Upper lobe of right lung (tissue), 1 donor: ENCODE data around the gene RAB3D. TPM values are rescaled to one million over a fixed set of nuclear protein-coding genes. Genes with fewer than 3 reads are reported as not detected.

Source experiments
- ATAC-seq: fragments of 200-7000 bp; cut with Tn5 transposase; one replicate; pipeline ENCODE4 v1.9.1; 2020; ENCODE audit warnings: mild to moderate bottlenecking, moderate library complexity
- DNase-seq: peaks from one replicate; pipeline ENCODE4 v3.0.0-alpha.2; 2020
- H3K27ac ChIP-seq: fragments of 200-600 bp; one replicate; pipeline ENCODE4 v1.8.0; 2022
- H3K27me3 ChIP-seq: fragments of 200-600 bp; one replicate; pipeline ENCODE4 v1.8.0; 2022; ENCODE audit warnings: mild to moderate bottlenecking
- H3K36me3 ChIP-seq: fragments of 200-600 bp; one replicate; pipeline ENCODE4 v1.8.0; 2022
- H3K4me1 ChIP-seq: fragments of 200-600 bp; one replicate; pipeline ENCODE4 v1.8.0; 2022
- H3K4me3 ChIP-seq: fragments of 200-600 bp; one replicate; pipeline ENCODE4 v1.8.0; 2022; ENCODE audit warnings: mild to moderate bottlenecking
- H3K9me3 ChIP-seq: fragments of 200-600 bp; one replicate; pipeline ENCODE4 v1.8.0; 2022
- intact Hi-C: fragments of 100-400 bp; cut with DNase I; formaldehyde crosslinking; loops from one replicate; pipeline ENCODE4 v1.11.0; 2022
- total RNA-seq: library from RNA; stranded (reverse); fragmentation: NEBNext Ultra II Directional; extraction: Animal tissue kit (Norgen Biotek cat#: 25700); gene quantifications from one replicate; pipeline ENCODE4 v1.2.1, GENCODE V29; 2021
- TF ChIP-seq, protein P1 (sequence below): fragments of 200-600 bp; IDR thresholded peaks from one replicate; pipeline ENCODE4 v1.8.0; 2022; ENCODE audit warnings: antibody characterized with exemption
- donor health status: DM: no; HTN: yes; CAD: no; lungs with severe emphysema.

Gene RAB3D
- total RNA-seq, 1 donor from 2014 or later: 52.7 TPM

DNA sequence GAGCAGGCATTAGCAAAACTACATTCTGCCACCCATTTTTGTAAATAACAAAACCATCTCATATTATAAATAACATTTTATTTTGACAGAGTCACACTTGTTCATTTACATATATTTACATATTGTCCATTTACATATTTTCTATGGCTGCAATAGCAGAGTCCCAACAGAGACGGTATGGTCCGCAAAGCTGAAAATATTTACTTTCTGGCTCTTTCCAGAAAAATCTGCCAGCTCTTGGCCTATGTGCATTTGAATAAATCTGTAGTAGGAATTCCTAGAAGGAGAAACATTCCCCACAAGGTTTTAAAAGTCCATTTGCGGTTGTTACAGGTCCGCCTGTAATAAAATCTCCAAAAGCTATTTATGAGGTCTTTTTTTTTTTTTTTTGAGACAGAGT lies 49.2 kb downstream of the RAB3D start:
- no peaks in the 10 kb centered on the region for H3K9me3 ChIP-seq
- ATAC-seq (no peak), DNase-seq (no peak)
- no peaks in the 10 kb centered on the region for H3K36me3 ChIP-seq
- intact Hi-C loops: no loop called here
- no peaks in the 10 kb centered on the region for H3K27me3 ChIP-seq
- H3K4me3 ChIP-seq: no peak overlapping the region
- no peak overlapping the region for H3K27ac ChIP-seq
- TF ChIP-seq, protein P1, sequence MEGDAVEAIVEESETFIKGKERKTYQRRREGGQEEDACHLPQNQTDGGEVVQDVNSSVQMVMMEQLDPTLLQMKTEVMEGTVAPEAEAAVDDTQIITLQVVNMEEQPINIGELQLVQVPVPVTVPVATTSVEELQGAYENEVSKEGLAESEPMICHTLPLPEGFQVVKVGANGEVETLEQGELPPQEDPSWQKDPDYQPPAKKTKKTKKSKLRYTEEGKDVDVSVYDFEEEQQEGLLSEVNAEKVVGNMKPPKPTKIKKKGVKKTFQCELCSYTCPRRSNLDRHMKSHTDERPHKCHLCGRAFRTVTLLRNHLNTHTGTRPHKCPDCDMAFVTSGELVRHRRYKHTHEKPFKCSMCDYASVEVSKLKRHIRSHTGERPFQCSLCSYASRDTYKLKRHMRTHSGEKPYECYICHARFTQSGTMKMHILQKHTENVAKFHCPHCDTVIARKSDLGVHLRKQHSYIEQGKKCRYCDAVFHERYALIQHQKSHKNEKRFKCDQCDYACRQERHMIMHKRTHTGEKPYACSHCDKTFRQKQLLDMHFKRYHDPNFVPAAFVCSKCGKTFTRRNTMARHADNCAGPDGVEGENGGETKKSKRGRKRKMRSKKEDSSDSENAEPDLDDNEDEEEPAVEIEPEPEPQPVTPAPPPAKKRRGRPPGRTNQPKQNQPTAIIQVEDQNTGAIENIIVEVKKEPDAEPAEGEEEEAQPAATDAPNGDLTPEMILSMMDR: no peak
- H3K4me1 ChIP-seq: peaks cover 14% of the 10 kb centered on the region

DNA sequence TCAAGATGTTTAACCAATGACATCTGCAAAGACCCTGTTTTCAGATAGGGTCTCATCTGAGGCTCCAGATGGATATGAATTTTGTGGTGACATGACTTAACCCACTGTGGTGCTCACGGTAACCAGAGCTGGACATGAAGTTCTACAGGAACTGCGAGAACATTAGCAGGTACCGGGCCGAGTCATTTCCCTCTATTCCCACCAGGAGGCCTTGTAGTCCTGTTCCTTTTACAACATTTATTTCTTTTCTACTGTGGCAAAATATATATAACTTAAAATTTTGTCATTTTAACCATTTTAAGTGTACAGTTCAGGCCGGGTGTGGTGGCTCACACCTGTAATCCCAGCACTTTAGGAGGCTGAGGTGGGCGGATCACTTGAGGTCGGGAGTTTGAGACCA lies 51.1 kb downstream of the RAB3D start:
- H3K36me3 ChIP-seq: no peaks in the 10 kb centered on the region
- peaks cover 12% of the 10 kb centered on the region for H3K4me1 ChIP-seq
- intact Hi-C loops: loop anchor here (10.0 kb wide), 1 partner anchor 156 kb away; no protein-coding TSS in a partner anchor
- no peaks in the 10 kb centered on the region for H3K9me3 ChIP-seq
- DNase-seq (no peak), ATAC-seq (peak; percentile 52)
- no peak overlapping the region for H3K27ac ChIP-seq
- H3K27me3 ChIP-seq: no peaks in the 10 kb centered on the region
- H3K4me3 ChIP-seq: no peak overlapping the region
- TF ChIP-seq, protein P1: peak; percentile 50

DNA sequence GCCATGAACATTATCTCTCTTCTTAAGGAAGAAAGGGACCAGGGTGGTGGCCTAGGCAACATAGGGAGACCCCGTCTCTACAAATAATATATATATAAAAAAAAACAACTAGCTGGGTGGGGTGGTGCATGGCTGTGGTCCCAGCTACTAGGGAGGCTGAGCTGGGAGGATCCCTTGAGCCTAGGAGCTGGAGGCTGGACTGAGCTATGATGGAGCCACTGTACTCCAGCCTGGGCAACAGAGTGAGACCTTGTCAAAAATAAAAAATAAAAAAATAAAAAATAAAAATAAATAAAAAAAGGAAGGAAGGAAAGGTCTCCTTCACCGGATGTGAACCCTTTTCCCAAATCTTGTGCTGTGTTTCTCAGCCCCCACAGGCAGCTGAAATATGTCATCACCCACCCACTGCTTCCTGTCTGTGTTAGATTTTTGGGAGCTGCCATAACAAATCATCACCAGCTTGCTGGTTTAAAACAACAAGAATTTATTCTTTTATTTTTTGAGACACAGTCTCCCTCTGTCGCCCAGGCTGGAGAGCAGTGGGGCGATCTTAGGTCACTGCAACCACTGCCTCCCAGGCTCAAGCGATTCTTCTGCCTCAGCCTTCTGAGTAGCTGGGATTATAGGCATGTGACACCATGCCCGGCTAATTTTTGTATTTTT lies 53.0 kb downstream of the RAB3D start:
- no peaks in the 10 kb centered on the region for H3K36me3 ChIP-seq
- TF ChIP-seq, protein P1: peak; percentile 50
- H3K27me3 ChIP-seq: no peaks in the 10 kb centered on the region
- H3K9me3 ChIP-seq: no peaks in the 10 kb centered on the region
- no peak for DNase-seq
- ATAC-seq: peak; percentile 65
- H3K4me1 ChIP-seq: peaks cover 8% of the 10 kb centered on the region
- H3K4me3 ChIP-seq: no peak overlapping the region
- H3K27ac ChIP-seq: peak overlapping the region; percentile 73
- intact Hi-C loops: loop anchor here (10.0 kb wide), 1 partner anchor 158 kb away; no protein-coding TSS in a partner anchor

DNA sequence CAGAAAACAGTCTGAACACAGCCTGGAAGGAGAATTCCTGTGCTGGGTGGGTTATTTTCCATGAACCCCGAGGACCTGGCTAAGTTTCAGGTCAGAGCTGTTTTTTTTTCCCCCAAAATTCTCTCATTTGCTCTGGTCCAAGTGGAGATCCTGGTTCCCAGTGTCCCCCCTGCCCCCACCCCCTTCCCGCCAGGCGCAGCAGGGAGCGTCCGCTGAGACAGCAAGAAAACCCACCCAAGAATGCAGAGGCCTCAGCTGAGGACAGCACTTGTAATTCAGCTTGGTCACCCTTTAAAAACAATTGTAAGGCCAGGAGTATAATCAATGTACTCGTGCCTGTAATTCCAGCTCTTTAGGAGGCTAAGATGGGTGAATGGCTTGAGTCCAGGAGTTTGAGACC lies 54.9 kb downstream of the RAB3D start:
- peak overlapping the region; percentile 25 for H3K27ac ChIP-seq
- DNase-seq: no peak
- no peaks in the 10 kb centered on the region for H3K36me3 ChIP-seq
- no peaks in the 10 kb centered on the region for H3K27me3 ChIP-seq
- ATAC-seq: no peak
- peaks cover 8% of the 10 kb centered on the region for H3K4me1 ChIP-seq
- intact Hi-C loops: loop anchor here (10.0 kb wide), 1 partner anchor 160 kb away; no protein-coding TSS in a partner anchor
- TF ChIP-seq, protein P1: no peak
- no peak overlapping the region for H3K4me3 ChIP-seq
- no peaks in the 10 kb centered on the region for H3K9me3 ChIP-seq

DNA sequence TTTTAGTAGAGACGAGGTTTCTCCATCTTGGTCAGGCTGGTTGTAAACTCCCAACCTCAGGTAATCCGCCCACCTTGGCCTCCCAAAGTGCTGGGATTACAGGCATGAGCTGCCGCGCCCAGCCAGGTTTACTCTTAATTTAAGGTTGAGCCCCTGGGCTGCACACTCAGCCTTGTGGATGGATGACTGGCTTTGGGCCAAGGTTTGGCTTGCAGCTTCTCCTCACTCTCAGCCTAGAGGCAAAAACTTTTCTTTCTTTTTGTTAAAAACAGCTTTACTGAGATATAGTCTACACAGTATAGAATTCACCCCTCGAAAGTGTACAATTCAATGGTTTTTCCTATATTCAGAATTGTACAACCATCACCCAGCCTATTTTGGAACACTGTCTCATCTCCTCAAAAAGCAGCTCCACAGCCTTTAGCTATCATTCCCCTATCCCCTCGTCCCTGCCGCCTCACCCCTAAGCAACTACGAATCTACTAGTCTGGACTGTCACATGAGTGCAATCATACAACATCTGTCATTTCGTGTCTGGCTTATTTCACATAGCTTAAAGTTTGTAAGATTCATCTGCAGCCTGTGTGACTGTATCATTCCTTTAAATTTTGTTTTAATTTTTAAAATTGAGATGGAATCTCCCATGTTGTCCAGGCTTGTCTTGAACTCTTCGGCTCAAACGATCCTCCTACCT lies 58.0 kb downstream of the RAB3D start:
- no peak for ATAC-seq
- no peaks in the 10 kb centered on the region for H3K27me3 ChIP-seq
- no peak overlapping the region for H3K27ac ChIP-seq
- TF ChIP-seq, protein P1: no peak
- H3K4me3 ChIP-seq: no peak overlapping the region
- DNase-seq: no peak
- H3K9me3 ChIP-seq: no peaks in the 10 kb centered on the region
- H3K36me3 ChIP-seq: no peaks in the 10 kb centered on the region
- peaks cover 4% of the 10 kb centered on the region for H3K4me1 ChIP-seq
- intact Hi-C loops: loop anchor here (10.0 kb wide), 1 partner anchor 163 kb away; no protein-coding TSS in a partner anchor
